IMR-90 (cell line): ENCODE measurements around the gene DDX3Y. TPM values are rescaled to one million over a fixed set of nuclear protein-coding genes. Genes with fewer than 3 reads are reported as not detected.

Experiments used
- FOS ChIP-seq: fragments of 150-350 bp; IDR thresholded peaks from 2 replicates; pipeline ENCODE4 v1.6.1; 2016; ENCODE audit warnings: low read depth, low read length
- polyA plus RNA-seq, 3 experiments: library from polyadenylated mRNA; depleted of rRNA; stranded (reverse); fragments of >200 nt; gene quantifications; 2 replicates each; pipeline ENCODE4 v1.2.3, GENCODE V29; 2012; ENCODE audit warnings: low replicate concordance in 1 of 3
- total RNA-seq: library from RNA; depleted of rRNA; stranded (reverse); fragments of >200 nt; gene quantifications from 2 replicates; pipeline ENCODE4 v1.2.3, GENCODE V29; 2012; rRNA removed

Gene DDX3Y
- total and polyA plus RNA-seq, 2 of the 4 experiments (the other 2 are of a cell fraction), result not detected

DNA sequence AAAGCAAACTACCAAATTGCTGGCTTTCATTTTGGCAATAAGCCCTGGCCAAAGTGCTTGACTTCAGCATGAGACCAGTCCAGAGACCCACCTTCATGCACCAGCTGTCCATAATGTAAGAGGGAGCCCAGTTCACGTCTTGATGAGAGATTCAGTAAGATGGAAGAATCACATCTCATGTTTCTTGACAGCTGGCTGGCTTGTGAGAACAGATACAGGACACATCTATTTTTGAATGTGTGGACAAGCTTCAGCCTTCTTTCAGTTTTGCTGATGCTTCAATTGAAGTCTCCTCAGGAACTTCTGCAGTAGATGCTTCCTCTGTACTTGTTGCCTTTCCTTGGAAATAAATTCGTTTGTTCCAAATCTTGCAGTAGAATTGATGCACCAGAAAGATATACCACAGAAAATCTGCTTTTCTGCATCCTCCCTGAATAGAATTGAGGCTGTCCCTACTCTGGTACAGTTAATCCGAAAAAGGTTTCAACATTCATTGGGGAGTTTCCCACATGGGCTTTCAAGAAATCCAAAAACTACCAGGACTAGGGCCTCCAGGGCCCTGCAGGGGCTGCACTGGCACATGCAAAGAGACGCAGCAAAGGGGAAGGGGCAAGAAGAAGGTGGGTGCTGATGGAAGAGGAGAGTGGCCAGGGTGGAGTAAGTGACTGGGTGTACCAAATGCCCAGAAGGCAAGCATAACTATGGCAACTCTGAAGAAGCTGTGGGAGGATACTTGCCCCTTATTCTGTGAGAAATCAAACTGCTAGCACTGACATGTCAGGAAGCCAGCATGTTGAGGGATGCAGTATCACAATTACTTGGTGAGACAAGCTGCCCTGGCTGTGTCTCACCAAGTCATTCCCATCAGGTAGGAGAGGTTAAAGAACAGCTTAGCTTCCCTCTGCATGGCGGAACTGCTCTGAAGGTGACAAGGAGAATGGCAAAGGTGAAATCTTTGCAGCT, 37.3 kb downstream of the DDX3Y start (continued):
- no peak for TF ChIP-seq FOS

Other genes with a start within 250 kb of the DDX3Y start
- gene USP9Y, start 203.6 kb upstream of the DDX3Y start, total RNA-seq, result not detected in 2 replicates
- not detected in 2 replicates for gene USP9Y, start 203.6 kb upstream of the DDX3Y start, polyA plus RNA-seq (2012; rRNA removed)